PC-3 (cell line): Measurements from ENCODE around the gene ACAT2. TPM values are rescaled to one million over a fixed set of nuclear protein-coding genes. Genes with fewer than 3 reads are reported as not detected.

ENCODE experiments used
- ATAC-seq: fragments of 200-7000 bp; cut with Tn5 transposase; 2 replicates; pipeline ENCODE4 v1.9.1; 2020; ENCODE audit warnings: mild to moderate bottlenecking, moderate library complexity
- BruUV-seq: library from RNA; stranded (reverse); fragments of 400-500 nt; replicated peaks from 2 replicates; lab custom pipeline; 2021; lab: Mats Ljungman, UMichigan
- CTCF ChIA-PET: fragments of 300-600 bp; sonication (Branson Sonifier 250); formaldehyde crosslinking; loops from one replicate; lab custom pipeline; 2022; ENCODE audit warnings: antibody characterized with exemption; lab: Charles Lee
- POLR2A ChIA-PET: fragments of 300-600 bp; sonication (Branson Sonifier 250); formaldehyde crosslinking; loops from one replicate; lab custom pipeline; 2022; ENCODE audit warnings: antibody characterized with exemption; ENCODE audit not compliant: unreplicated experiment; lab: Charles Lee
- DNase-seq: peaks from one replicate; pipeline ENCODE4 v3.0.0-alpha.2; 2015
- H2AFZ ChIP-seq: fragments of 300-600 bp; sonication (generic); 2 replicates; pipeline ENCODE4 v1.6.0; 2016; ENCODE audit warnings: antibody characterized with exemption, low read length
- H3F3A ChIP-seq: fragments of 300-600 bp; sonication (generic); one replicate; pipeline ENCODE4 v1.6.0; 2017; ENCODE audit warnings: antibody characterized with exemption, low read length, control low read depth, mild to moderate bottlenecking; ENCODE audit not compliant: unreplicated experiment
- H3K27ac ChIP-seq: fragments of 300-600 bp; sonication (generic); 2 replicates; pipeline ENCODE4 v1.5.1; 2016; ENCODE audit warnings: mild to moderate bottlenecking, low read length
- H3K27me3 ChIP-seq: fragments of 300-600 bp; sonication (generic); 2 replicates; pipeline ENCODE4 v1.6.1; 2016; ENCODE audit warnings: low read length, mixed read lengths
- H3K36me3 ChIP-seq: fragments of 300-600 bp; sonication (generic); 2 replicates; pipeline ENCODE4 v1.6.1; 2016; ENCODE audit warnings: low read depth, mixed run types, low read length, mixed read lengths
- H3K4me1 ChIP-seq: fragments of 300-600 bp; sonication (generic); 2 replicates; pipeline ENCODE4 v1.5.1; 2016; ENCODE audit warnings: low read length; ENCODE audit not compliant: insufficient read depth
- H3K4me2 ChIP-seq: fragments of 300-600 bp; sonication (generic); 2 replicates; pipeline ENCODE4 v1.6.0; 2016; ENCODE audit warnings: low read length
- H3K4me3 ChIP-seq: fragments of 300-600 bp; sonication (generic); 2 replicates; pipeline ENCODE4 v1.5.1; 2016; ENCODE audit warnings: mild to moderate bottlenecking, low read length, mixed read lengths
- H3K79me2 ChIP-seq: fragments of 300-600 bp; sonication (generic); 2 replicates; pipeline ENCODE4 v1.6.1; 2017; ENCODE audit warnings: low read length, mixed read lengths
- H3K9ac ChIP-seq: fragments of 300-600 bp; sonication (generic); 2 replicates; pipeline ENCODE4 v1.6.0; 2016; ENCODE audit warnings: mild to moderate bottlenecking, low read length
- H3K9me2 ChIP-seq: fragments of 300-600 bp; sonication (generic); replicated peaks from 2 replicates; pipeline ENCODE4 v1.6.1; 2016; ENCODE audit warnings: mixed run types, low read length, mixed read lengths
- H3K9me3 ChIP-seq: fragments of 300-600 bp; sonication (generic); 2 replicates; pipeline ENCODE4 v1.6.1; 2016; ENCODE audit warnings: low read length, mixed read lengths
- H4K20me1 ChIP-seq: fragments of 300-600 bp; sonication (generic); 2 replicates; pipeline ENCODE4 v1.6.1; 2016; ENCODE audit warnings: low read length, mixed read lengths
- CTCF ChIP-seq: fragments of 300-600 bp; sonication (generic); conservative IDR thresholded peaks from 2 replicates; pipeline ENCODE4 v1.5.1; 2017; ENCODE audit warnings: antibody characterized with exemption, low read depth, mild to moderate bottlenecking, low read length
- EZH2 ChIP-seq: fragments of 300-600 bp; sonication (generic); IDR thresholded peaks from one replicate; pipeline ENCODE4 v1.6.1; 2017; ENCODE audit warnings: antibody characterized with exemption, mild to moderate bottlenecking, low read length; ENCODE audit not compliant: unreplicated experiment
- EZH2phosphoT487 ChIP-seq: fragments of 300-600 bp; sonication (generic); IDR thresholded peaks from 2 replicates; pipeline ENCODE4 v1.6.1; 2018; ENCODE audit warnings: mild to moderate bottlenecking, antibody characterized with exemption, low read length, borderline replicate concordance
- intact Hi-C: fragments of 100-400 bp; cut with micrococcal nuclease; formaldehyde crosslinking; loops from 2 replicates; pipeline ENCODE4 v1.9.0; 2023
- total RNA-seq: library from RNA; depleted of rRNA; stranded (reverse); fragments of >200 nt; gene quantifications from 2 replicates; pipeline ENCODE4 v1.2.3, GENCODE V29; 2014

ACAT2 gene
- total RNA-seq, 1 experiment from 2014 or later, result 36.0 TPM

GRCh38 chr6:159807150-159807858 is 45.5 kb downstream of the ACAT2 start:
- Histone ChIP-seq H3K36me3 (no peaks in the 10 kb centered on the region), H3K27me3 (no peaks in the 10 kb centered on the region), H3K4me3 (no peak overlapping the region), H3K9me2 (no peaks in the 10 kb centered on the region), H3F3A (no peaks in the 10 kb centered on the region), H3K79me2 (no peaks in the 10 kb centered on the region), H3K4me1 (peaks cover 6% of the 10 kb centered on the region), H3K27ac (peak overlapping the region; percentile 52), H2AFZ (no peak overlapping the region), H3K4me2 (peak overlapping the region; percentile 50), H3K9ac (no peak overlapping the region), H3K9me3 (no peaks in the 10 kb centered on the region), H4K20me1 (no peaks in the 10 kb centered on the region)
- POLR2A ChIA-PET, result interaction anchor here (0.9 kb wide), 1 partner anchor 80 kb away, joined by 5 read pairs; the partner anchor contains the start of gene WTAP
- intact Hi-C loops, result no loop called here
- ATAC-seq, result peak; percentile 72
- BruUV-seq, result no TSS peak
- DNase-seq, result peak; percentile 73
- CTCF ChIA-PET, result interaction anchor here (0.7 kb wide), 1 partner anchor 10 kb away, joined by 5 read pairs; no protein-coding TSS in a partner anchor
- TF ChIP-seq EZH2 (no peak), EZH2phosphoT487 (no peak), CTCF (no peak)

- ATAC-seq (no peak), DNase-seq (no peak)
- Histone ChIP-seq H3K36me3 (no peaks in the 10 kb centered on the region), H3K9ac (no peak overlapping the region), H3K27ac (no peak overlapping the region), H2AFZ (no peak overlapping the region), H3K9me2 (no peaks in the 10 kb centered on the region), H3K79me2 (no peaks in the 10 kb centered on the region), H3K9me3 (no peaks in the 10 kb centered on the region), H3K4me3 (no peak overlapping the region), H4K20me1 (no peaks in the 10 kb centered on the region), H3F3A (no peaks in the 10 kb centered on the region), H3K4me2 (no peak overlapping the region), H3K4me1 (peaks cover 6% of the 10 kb centered on the region), H3K27me3 (no peaks in the 10 kb centered on the region)
- intact Hi-C loops, result no loop called here
- no TSS peak for BruUV-seq
- POLR2A ChIA-PET, result no interaction called here
- TF ChIP-seq EZH2 (no peak), CTCF (no peak), EZH2phosphoT487 (no peak)
- CTCF ChIA-PET, result no interaction called here
Observed at GRCh38 chr6:159808647-159809046, 46.8 kb downstream of the ACAT2 start.

GRCh38 chr6:159809149-159809548 is 47.3 kb downstream of the ACAT2 start:
- no peak for TF ChIP-seq CTCF
- no peak for TF ChIP-seq EZH2
- TF ChIP-seq EZH2phosphoT487, result no peak
- CTCF ChIA-PET, result no interaction called here

More at GRCh38 chr6:159809149-159809548, 47.3 kb downstream of the ACAT2 start:
- Histone ChIP-seq H3K27me3 (no peaks in the 10 kb centered on the region), H3K4me3 (no peak overlapping the region), H3K9me3 (no peaks in the 10 kb centered on the region), H3K27ac (no peak overlapping the region), H3K36me3 (no peaks in the 10 kb centered on the region), H3K79me2 (no peaks in the 10 kb centered on the region), H4K20me1 (no peaks in the 10 kb centered on the region), H3K9me2 (no peaks in the 10 kb centered on the region), H2AFZ (no peak overlapping the region), H3K9ac (no peak overlapping the region), H3F3A (no peaks in the 10 kb centered on the region), H3K4me2 (no peak overlapping the region), H3K4me1 (peaks cover 6% of the 10 kb centered on the region)
- DNase-seq (no peak), ATAC-seq (no peak)
- intact Hi-C loops, result no loop called here
- no TSS peak for BruUV-seq
- POLR2A ChIA-PET, result no interaction called here
